Kidney (tissue), 14 donors: ENCODE measurements around the gene GRHL3. TPM values are rescaled to one million over a fixed set of nuclear protein-coding genes. Genes with fewer than 3 reads are reported as not detected.
A peak's percentile ranks its signal among the peaks of the same experiment; 100 is the strongest.

Experiments
- DNase-seq, 5 donors: peaks; one replicate each; pipeline ENCODE4 v3.0.0-alpha.2; 2013 to 2020
- FAIRE-seq: peaks from 2 replicates; lab custom pipeline; 2012; peaks lifted over from hg19 to GRCh38; lab: Jason Lieb, UNC
- H3K27ac ChIP-seq, 2 donors: one replicate each; pipeline ENCODE4 v1.7.0; 2013; ENCODE audit warnings: low read depth in 2 of 2, low read length in 2 of 2, inconsistent platforms in 1 of 2
- H3K27me3 ChIP-seq: one replicate; pipeline ENCODE4 v1.7.1; 2013; ENCODE audit warnings: low read length, inconsistent platforms; ENCODE audit not compliant: control insufficient read depth, insufficient read depth
- H3K36me3 ChIP-seq, 3 donors: one replicate each; pipeline versions ENCODE4 v1.7.0 to v1.7.1; 2013; ENCODE audit warnings: low read length in 3 of 3, control low read depth in 1 of 3, inconsistent platforms in 1 of 3; ENCODE audit not compliant: insufficient read depth in 3 of 3, control insufficient read depth in 2 of 3
- H3K4me1 ChIP-seq, 3 donors: one replicate each; pipeline versions ENCODE4 v1.7.0 to v1.7.1; 2013; ENCODE audit warnings: low read length in 3 of 3, inconsistent platforms in 1 of 3, low read depth in 1 of 3; ENCODE audit not compliant: control insufficient read depth in 2 of 3, insufficient read depth in 2 of 3
- H3K4me3 ChIP-seq, 3 donors: one replicate each; pipeline versions ENCODE4 v1.7.0 to v1.8.1; 2013; ENCODE audit warnings: low read length in 3 of 3, control low read depth in 1 of 3, inconsistent platforms in 1 of 3
- H3K9ac ChIP-seq, 3 donors: one replicate each; pipeline versions ENCODE4 v1.7.0 to v1.7.1; 2013; ENCODE audit warnings: low read length in 3 of 3, control low read depth in 1 of 3, inconsistent platforms in 1 of 3
- H3K9me3 ChIP-seq, 3 donors: one replicate each; pipeline versions ENCODE4 v1.7.0 to v1.7.1; 2013; ENCODE audit warnings: low read length in 3 of 3, control low read depth in 1 of 3, inconsistent platforms in 1 of 3; ENCODE audit not compliant: control insufficient read depth in 2 of 3, insufficient read depth in 1 of 3
- intact Hi-C: fragments of 100-400 bp; cut with DNase I; formaldehyde crosslinking; loops from one replicate; pipeline ENCODE4 v1.11.1; 2022
- polyA plus RNA-seq: library from polyadenylated mRNA; stranded (reverse); fragments of 350-450 nt; fragmentation: Illumina TruSeq; extraction: RNeasy Lipid Tissue Mini Kit (QIAGEN cat#74804); gene quantifications from one replicate; pipeline ENCODE4 v1.2.3, GENCODE V29; 2014; ENCODE audit warnings: low read depth, low replicate concordance; ENCODE audit not compliant: insufficient read depth
- total RNA-seq: library from RNA; stranded (reverse); fragmentation: NEBNext Ultra II Directional; extraction: Animal tissue kit (Norgen Biotek cat#: 25700); gene quantifications from one replicate; pipeline ENCODE4 v1.2.1, GENCODE V29; 2021
- TF ChIP-seq, protein P1 (sequence below): IDR thresholded peaks from 3 replicates; pipeline ENCODE4 v1.5.1; 2012; ENCODE audit warnings: mild to moderate bottlenecking, moderate library complexity, borderline replicate concordance; ENCODE audit not compliant: insufficient read depth; ENCODE audit errors: extremely low read depth
- donor health status: control.
- donor health status: control.
- donor health status: control.
- donor health status: control.
- donor health status: control.
- donor health status: DM: yes; HTN: yes; CAD: no.
- donor health status: Normal renal cell carcinoma (clear cell type).

The GRHL3 gene
- total and polyA plus RNA-seq, 2 donors from 2014 or later = 0.32 to 1.7 TPM

DNA sequence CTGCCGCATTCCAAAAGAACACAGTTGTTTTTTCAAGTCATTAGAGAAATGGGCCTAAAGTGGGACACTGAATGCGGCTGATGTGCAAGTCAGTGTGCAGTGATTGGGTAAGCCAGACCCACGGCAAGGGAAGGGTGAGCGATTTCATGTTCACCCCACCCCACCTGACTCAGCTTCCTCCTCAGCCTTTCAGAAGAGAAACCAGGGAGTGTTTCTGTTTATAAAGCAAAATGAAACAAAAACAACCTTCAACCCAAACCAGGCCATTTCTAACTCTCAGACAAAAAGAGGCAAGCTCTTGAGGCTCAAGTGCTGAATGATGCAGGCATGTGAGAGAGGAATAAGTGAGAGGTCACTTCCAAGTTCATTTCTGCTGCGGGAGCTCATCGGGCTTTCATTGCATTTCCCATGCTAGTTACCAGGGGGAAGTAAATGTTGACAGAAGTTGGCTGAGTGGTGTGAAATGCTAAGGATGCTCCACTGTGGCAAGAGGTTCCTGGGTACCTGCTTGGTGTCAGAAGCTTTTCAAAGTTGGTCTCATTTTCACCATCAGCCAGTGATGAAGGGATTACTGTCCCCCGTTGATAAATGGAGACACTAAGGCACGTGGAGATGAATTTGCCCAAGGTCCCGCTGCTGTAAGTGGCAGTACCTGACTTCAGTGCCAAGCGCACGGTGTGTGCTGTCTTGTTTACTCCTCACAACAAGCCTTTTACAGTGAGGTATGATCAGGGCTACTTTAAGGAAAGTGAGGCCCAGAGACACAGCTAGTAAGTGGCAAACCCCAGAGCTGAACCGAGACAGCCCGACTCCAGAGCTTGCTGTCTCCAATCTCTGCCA lies 65.3 kb downstream of the GRHL3 start:
- Histone ChIP-seq H3K4me3 (no peak overlapping the region), H3K27me3 (no peaks in the 10 kb centered on the region), H3K4me1 (peaks cover 0 to 11% (median 9%) of the 10 kb centered on the region in 3 donors), H3K9ac (no peak overlapping the region), H3K9me3 (no peaks in the 10 kb centered on the region), H3K27ac (no peak overlapping the region), H3K36me3 (no peaks in the 10 kb centered on the region)
- intact Hi-C loops = loop anchor here (5.0 kb wide), 1 partner anchor 177 kb away; no protein-coding TSS in a partner anchor
- TF ChIP-seq, protein P1, sequence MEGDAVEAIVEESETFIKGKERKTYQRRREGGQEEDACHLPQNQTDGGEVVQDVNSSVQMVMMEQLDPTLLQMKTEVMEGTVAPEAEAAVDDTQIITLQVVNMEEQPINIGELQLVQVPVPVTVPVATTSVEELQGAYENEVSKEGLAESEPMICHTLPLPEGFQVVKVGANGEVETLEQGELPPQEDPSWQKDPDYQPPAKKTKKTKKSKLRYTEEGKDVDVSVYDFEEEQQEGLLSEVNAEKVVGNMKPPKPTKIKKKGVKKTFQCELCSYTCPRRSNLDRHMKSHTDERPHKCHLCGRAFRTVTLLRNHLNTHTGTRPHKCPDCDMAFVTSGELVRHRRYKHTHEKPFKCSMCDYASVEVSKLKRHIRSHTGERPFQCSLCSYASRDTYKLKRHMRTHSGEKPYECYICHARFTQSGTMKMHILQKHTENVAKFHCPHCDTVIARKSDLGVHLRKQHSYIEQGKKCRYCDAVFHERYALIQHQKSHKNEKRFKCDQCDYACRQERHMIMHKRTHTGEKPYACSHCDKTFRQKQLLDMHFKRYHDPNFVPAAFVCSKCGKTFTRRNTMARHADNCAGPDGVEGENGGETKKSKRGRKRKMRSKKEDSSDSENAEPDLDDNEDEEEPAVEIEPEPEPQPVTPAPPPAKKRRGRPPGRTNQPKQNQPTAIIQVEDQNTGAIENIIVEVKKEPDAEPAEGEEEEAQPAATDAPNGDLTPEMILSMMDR = no peak
- FAIRE-seq = no peak
- DNase-seq = no peak

DNA sequence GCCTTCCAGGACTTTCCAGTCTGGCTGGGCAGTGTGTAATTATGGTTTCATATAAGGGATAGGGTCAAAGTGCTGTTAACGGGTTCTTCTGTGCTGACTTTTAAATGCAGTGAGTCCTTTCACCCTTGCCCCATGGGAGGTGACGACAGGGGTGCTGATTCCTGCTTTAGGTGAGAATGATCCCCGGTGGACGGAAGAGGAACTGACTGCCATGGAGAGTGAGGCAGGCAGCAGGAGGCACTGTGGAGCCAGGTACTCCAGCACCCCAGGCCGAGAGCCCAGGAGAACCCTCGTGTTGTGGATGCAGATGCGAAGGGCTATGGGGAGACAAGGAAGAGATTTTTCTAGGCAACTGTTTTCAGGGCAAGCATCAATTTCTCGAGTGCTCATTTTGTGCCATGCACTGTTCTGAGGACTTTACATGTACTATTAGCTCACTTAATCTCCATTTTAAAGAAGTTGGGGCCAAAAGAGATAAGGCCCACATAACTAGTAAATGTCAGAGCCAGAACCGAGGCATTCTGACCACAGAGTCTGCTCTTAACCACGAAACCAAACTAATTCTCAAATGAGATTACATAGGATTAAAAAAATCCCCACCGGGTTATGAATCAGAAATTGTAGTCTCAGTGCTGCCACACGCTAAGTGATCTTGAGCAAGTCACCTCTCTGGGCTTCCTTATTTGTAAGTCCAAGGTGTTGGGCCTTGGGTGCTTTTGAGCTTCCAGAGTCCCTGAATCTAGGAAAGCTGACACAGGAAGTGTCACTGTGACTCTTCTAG lies 66.2 kb downstream of the GRHL3 start:
- H3K4me1 ChIP-seq = peaks cover 0 to 11% (median 9%) of the 10 kb centered on the region in 3 donors
- H3K9ac ChIP-seq = no peak overlapping the region
- intact Hi-C loops = loop anchor here (5.0 kb wide), 1 partner anchor 178 kb away; no protein-coding TSS in a partner anchor
- H3K27ac ChIP-seq = no peak overlapping the region
- TF ChIP-seq, protein P1 = peak; percentile 7
- DNase-seq = no peak
- H3K4me3 ChIP-seq = no peak overlapping the region
- no peaks in the 10 kb centered on the region for H3K9me3 ChIP-seq
- no peaks in the 10 kb centered on the region for H3K27me3 ChIP-seq
- H3K36me3 ChIP-seq = no peaks in the 10 kb centered on the region
- no peak for FAIRE-seq

DNA sequence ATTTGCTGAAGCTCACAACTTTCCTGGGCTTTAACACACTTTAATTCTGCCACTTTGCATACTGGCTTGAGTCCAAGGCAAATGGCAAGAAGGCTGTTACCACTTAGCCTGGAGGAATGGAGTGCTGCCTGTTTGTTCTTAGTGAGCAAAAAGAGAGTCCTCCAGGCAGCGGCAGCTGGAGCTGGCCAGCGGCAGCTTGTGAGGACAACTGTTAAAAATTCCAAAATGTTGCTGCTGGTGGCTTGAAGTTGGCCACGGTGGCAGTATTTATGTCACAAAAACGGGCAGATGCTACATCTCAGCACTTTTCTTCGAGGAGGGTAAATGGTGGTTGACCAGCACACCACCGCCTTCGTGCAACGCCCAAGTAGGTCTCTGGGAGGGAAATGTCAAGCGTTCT lies 67.1 kb downstream of the GRHL3 start:
- no peaks in the 10 kb centered on the region for H3K27me3 ChIP-seq
- FAIRE-seq (no peak), DNase-seq (peak in 1 of 5 donors; percentile 35)
- no peaks in the 10 kb centered on the region for H3K9me3 ChIP-seq
- intact Hi-C loops = loop anchor here (5.0 kb wide), 1 partner anchor 179 kb away; no protein-coding TSS in a partner anchor
- H3K36me3 ChIP-seq = no peaks in the 10 kb centered on the region
- H3K9ac ChIP-seq = no peak overlapping the region
- peaks cover 0 to 11% (median 9%) of the 10 kb centered on the region in 3 donors for H3K4me1 ChIP-seq
- no peak overlapping the region for H3K27ac ChIP-seq
- H3K4me3 ChIP-seq = no peak overlapping the region
- TF ChIP-seq, protein P1 = no peak
